Measurements from ENCODE around the gene RAB36.

Gene RAB36

GRCh38 chr22:23137905-23138561 lies 7.2 kb upstream of the RAB36 start:
- DNase-seq (ENCODE audit: low spot score): peak; percentile 30

- DNase-seq (ENCODE audit: low spot score): no peak
Observed at GRCh38 chr22:23138584-23139435, 6.5 kb upstream of the RAB36 start.

- no peak for DNase-seq (ENCODE audit: low spot score)
Observed at GRCh38 chr22:23140385-23140784, 4.9 kb upstream of the RAB36 start.

- no peak for DNase-seq (ENCODE audit: low spot score)
Observed at GRCh38 chr22:23142546-23143105, 2.7 kb upstream of the RAB36 start.

GRCh38 chr22:23143119-23143518 lies 2.2 kb upstream of the RAB36 start:
- DNase-seq (ENCODE audit: low spot score): no peak

GRCh38 chr22:23144432-23144831 lies 845 bp upstream of the RAB36 start:
- DNase-seq (ENCODE audit: low spot score): no peak

- DNase-seq (ENCODE audit: low spot score): peak; percentile 14
Observed at GRCh38 chr22:23145878-23146470, 697 bp downstream of the RAB36 start.

- peak; percentile 12 for DNase-seq (ENCODE audit: low spot score)
Observed at GRCh38 chr22:23146478-23147205, 1.4 kb downstream of the RAB36 start.

- DNase-seq (ENCODE audit: low spot score): no peak
Observed at GRCh38 chr22:23147617-23148387, 2.5 kb downstream of the RAB36 start.

GRCh38 chr22:23149743-23150238 lies 4.5 kb downstream of the RAB36 start:
- DNase-seq (ENCODE audit: low spot score): no peak

GRCh38 chr22:23150762-23151161 lies 5.5 kb downstream of the RAB36 start:
- no peak for DNase-seq (ENCODE audit: low spot score)

- no peak for DNase-seq (ENCODE audit: low spot score)
Observed at GRCh38 chr22:23151827-23152226, 6.5 kb downstream of the RAB36 start.

- DNase-seq (ENCODE audit: low spot score): no peak
Observed at GRCh38 chr22:23152238-23153114, 7.2 kb downstream of the RAB36 start.

GRCh38 chr22:23153994-23154393 lies 8.7 kb downstream of the RAB36 start:
- DNase-seq (ENCODE audit: low spot score): no peak

- DNase-seq (ENCODE audit: low spot score): no peak
Observed at GRCh38 chr22:23154461-23154860, 9.2 kb downstream of the RAB36 start.

GRCh38 chr22:23155143-23155542 lies 9.9 kb downstream of the RAB36 start:
- no peak for DNase-seq (ENCODE audit: low spot score)

GRCh38 chr22:23155831-23156230 lies 10.6 kb downstream of the RAB36 start:
- DNase-seq (ENCODE audit: low spot score): no peak

GRCh38 chr22:23156286-23156685 lies 11.0 kb downstream of the RAB36 start:
- DNase-seq (ENCODE audit: low spot score): no peak

- DNase-seq (ENCODE audit: low spot score): no peak
Observed at GRCh38 chr22:23157560-23158515, 12.6 kb downstream of the RAB36 start.

All from kidney tubule cell (primary cell).